GM21786 (cell line): ENCODE data around the gene FOXO3.
A peak's percentile ranks its signal among the peaks of the same experiment; 100 is the strongest.
"Not testable (repeated sequence)": the region's sequence is repeated elsewhere in the genome, so short reads cannot be mapped to it uniquely, and the experiment has no call there.

Experiments used
- ATAC-seq: cut with Tn5 transposase; IDR thresholded peaks from one replicate; pipeline ENCODE4 v1.9.1; 2021; ENCODE audit not compliant: unreplicated experiment

The FOXO3 gene

GRCh38 chr6:108555399-108556052 lies 5.2 kb upstream of the FOXO3 start:
- ATAC-seq = no peak

DNA sequence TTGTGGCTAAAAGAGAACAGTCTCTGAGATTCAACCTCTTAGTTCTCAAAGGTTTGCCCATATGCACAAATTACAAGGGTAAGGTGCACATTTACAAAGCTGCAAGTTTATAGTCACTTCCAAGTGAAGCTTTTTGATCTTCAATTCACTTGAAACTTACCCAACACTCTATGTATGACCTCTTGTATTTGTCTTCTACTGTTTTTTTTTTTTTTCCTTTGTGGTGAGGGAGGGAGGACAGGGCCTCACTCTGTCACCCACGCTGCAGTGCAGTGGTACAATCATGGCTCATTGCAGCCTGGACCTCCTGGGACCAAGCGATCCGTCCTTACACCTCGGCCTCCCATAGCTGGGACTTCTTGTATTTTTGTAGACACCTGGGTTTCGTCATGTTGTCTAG lies 4.5 kb upstream of the FOXO3 start:
- no peak for ATAC-seq

DNA sequence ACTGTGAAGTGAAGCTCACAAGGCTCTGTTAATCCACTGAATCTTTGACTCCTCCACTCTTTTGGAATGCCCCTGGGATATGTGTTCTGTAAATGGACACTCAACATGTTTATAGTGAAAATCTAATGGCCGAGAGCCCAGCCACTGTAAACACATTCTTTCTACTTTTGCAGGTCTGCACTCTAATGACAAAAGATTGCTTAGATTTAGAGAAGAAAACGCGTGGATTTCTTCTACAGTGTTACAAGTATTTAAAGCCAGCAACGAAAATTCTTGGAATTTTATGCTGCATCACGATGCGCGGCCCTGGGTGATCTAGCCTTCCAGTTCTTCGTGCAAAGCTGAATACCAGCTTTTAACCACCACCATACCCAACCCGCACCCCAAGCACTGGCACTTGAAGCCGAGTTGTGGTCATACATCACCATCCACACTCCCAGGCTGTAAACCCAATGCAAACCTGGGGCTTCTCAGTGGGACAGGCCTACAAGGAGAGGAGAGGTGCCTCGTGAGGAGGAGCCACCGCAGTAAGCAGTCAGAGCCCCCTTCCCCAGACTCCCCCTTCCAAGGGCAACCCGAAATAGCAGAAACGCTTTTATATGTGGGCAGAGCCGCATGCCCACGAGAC lies 3.7 kb upstream of the FOXO3 start:
- no peak for ATAC-seq

DNA sequence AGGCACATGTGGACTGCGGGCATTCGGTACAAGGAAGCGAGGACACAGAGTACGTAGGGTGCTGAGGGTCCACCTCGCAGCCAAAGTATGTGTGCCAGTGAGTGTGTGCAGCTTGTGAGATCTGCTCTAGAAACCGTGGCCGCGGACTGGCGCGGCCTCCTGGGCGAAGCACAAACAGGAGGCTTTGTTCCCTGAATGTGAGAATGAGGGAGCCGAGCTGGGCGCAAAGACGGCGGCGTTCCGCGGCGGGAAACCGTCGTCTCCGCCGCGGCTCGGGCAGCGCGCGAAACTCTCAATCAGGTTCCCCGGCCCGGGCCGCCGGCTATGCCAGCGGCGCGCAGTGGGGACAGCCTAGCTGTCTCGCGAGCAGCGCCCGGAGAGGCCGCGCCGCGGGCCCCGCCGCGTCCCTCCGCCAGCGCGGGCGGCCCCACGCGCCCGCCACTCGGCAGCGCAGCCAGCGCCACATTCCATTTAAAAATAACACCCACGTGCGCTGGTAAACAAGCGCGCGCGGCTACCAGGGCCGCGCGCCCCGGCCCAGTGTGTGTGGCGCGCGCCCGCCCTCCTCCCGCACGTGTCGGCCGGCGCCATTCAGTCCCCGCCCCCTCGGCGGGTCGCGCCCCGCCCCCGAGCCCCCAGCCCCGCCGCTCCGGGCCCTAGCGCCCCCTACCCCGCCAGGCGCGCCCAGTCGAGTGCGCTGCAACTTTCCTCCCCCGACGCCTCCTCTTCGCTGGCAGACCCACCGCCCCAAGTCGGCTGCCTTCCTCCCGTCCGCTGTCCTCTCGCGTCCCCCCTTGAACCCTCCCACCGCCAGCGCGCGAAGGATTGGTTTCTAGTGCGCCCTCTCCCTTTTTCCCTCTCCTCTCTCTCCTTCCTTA lies 3.0 kb upstream of the FOXO3 start:
- ATAC-seq = no peak

DNA sequence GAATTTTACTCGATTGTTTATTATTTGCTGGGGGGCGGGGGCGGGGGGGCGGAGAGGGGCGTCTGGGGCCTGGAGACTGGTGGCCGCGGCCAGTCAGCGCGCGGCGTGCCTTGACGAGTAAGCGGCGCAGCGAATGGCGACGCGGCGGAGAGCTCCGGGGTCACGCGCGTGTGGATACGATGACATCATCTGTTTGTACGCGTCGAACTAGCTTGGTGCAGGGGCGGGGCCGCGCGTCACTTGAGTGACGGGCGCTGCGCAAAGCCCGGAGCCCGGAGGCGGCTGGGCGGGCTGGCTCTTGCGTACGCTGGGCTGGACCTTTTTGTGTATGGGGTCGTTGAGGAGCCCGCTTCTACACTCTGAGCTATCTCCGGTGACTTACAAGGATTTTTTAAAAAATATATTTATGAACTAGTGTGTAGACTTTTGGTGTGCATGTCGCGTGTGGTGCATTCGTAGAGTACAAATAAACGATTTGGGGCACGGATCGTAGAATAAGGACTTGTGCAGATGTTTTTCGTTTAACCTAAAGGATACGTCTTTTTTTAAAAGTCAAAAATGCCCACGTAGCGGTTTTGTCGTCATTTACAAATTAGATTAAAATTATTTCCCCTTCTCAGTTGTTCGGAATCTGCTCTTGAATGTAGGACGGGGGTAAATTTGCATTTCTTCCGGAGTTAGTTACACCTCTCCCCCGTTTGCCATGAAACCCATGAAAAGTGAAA lies 2.2 kb upstream of the FOXO3 start:
- ATAC-seq = peak; percentile 57

- ATAC-seq = peak; percentile 40
Measured at GRCh38 chr6:108559097-108559883, 1.4 kb upstream of the FOXO3 start.

DNA sequence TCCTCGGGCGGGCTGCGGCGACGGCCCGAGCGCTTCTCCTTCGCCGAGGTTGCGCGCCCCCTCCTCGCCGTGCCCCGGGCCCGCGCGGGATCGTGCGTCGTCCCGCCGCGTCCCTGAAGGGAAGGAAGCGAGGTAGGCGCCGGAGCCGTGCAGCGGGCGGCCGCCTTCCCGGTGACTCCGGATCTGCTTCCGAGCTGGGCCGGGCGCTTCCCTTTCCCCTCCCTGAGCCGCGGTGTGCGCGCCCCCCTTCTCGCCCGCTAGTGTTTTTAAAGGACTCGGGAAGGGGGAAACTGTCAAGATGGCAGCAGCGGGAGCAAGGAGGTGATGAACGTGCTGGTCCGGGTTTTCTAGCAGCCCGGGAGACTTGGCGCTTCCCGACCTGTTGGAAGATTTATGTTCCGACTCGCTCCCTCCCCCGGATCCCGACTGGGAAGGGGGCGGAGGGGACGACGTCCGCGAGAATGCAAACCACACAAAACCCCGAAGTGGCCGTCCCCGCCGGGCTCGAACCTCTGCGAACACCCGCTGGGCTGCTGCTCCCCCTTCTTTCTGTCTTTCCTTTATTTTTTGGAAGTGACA lies 744 bp upstream of the FOXO3 start:
- ATAC-seq = peak; percentile 5

DNA sequence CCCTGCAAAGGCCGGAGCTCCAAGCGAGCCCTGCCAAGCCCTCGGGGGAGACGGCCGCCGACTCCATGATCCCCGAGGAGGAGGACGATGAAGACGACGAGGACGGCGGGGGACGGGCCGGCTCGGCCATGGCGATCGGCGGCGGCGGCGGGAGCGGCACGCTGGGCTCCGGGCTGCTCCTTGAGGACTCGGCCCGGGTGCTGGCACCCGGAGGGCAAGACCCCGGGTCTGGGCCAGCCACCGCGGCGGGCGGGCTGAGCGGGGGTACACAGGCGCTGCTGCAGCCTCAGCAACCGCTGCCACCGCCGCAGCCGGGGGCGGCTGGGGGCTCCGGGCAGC lies 561 bp downstream of the FOXO3 start:
- not testable (repeated sequence) for ATAC-seq

DNA sequence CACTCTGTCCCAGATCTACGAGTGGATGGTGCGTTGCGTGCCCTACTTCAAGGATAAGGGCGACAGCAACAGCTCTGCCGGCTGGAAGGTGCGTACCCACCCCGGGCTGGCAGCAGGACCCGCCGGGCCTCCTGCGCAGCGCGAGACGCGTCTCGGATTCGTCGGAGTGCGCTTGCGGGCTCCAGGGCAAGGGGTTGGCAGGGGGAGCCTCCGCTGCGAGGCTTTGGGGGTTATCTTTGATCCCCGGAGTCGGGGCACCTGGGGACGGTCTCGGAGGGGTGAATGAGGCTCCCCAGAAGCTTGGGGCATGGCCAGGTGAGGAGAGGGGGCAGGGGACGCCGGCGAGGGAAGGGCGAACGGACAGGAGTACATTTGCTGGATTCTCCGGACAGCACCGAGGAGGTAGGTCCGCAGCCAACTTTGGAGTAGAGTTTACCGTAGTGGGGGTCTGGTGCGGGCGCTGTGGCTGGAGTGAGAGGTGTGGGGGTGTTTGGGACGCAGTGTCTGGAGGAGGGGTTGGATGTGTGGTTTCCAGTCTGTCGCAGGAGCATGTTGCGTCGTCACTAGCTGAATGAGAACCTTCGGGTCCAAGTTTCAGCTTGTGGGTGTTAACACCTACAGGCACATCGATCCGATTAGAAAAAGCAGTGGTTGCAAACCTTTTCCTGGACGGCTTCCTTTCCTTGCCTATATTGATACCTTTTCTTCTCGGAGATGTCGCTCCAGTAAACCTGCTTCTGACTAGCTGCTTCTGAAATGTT lies 1.2 kb downstream of the FOXO3 start:
- no peak for ATAC-seq

- no peak for ATAC-seq
Measured at GRCh38 chr6:108562503-108562993, 1.8 kb downstream of the FOXO3 start.

GRCh38 chr6:108563292-108563691 lies 2.6 kb downstream of the FOXO3 start:
- no peak for ATAC-seq

GRCh38 chr6:108564178-108564577 lies 3.5 kb downstream of the FOXO3 start:
- ATAC-seq = no peak

DNA sequence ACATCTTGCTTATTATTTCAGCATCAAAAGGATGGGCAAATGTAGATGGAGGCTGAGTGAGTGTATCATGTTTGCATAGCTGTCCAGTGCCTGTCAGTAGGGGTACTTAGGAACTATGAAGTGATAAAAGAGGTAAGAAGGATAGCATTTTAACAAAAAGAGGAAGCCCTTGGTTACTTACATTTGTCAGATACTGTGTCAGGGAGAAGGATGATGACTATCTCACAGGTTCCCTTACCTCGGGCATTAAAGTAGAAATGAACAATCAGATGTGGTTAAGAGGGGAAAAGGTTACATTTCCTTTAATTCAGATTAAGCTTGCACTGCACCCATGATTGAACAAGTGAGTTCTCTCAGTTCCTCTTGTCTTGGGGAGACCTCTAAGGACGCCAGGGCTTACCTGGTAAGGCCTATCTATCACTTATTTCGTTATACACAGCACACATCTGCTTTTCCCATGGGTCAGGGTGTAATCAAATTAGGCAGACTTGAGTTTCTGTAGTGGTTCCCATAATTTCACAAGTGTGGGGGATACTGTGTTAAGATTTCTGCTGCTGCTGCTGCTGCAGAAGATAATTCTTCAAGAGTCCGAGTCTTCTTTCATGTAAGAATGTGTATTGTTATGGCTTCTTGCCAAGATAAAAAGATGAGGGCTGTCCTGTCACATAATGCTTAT lies 4.5 kb downstream of the FOXO3 start:
- ATAC-seq = peak; percentile 83

DNA sequence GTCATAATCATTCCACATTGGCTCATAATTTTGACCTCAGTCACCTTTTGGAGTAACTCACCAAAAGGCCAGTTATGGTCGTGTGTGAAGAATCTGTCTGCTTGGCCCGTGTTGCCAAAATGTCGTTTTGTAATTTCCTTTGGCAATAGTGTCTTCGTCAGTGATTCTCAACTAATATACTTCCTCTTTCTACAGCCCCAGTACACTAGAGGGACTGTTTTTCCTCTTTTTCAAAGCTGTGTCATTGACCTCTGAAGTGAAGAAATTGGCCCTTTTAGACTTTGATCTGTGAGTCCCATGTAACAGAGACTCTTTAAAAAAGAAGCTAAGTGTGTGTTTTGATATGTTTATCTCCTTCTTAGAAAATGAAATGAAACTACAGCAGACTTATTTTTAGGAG lies 5.2 kb downstream of the FOXO3 start:
- ATAC-seq = peak; percentile 36

DNA sequence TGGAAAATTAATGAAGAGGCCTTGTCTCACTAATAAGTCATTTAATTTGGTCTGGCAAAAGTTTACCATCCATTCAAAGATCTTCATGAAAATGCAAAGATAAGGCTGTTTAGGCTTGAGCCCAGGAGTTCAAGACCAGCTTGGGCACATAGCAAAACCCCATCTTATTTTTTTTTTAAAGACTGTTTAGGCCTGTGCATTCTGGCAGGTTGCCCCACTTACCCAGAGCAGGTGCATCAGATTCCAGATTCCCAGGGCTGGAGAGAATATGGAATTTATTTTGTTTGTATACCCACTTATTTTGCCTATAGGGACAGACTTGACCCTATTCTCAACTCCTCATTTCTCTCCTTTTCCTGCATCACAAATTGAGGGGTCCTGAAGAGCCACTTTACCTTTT lies 5.7 kb downstream of the FOXO3 start:
- ATAC-seq = no peak

- ATAC-seq = no peak
Measured at GRCh38 chr6:108568101-108568500, 7.4 kb downstream of the FOXO3 start.

- no peak for ATAC-seq
Measured at GRCh38 chr6:108568551-108569305, 8.0 kb downstream of the FOXO3 start.

DNA sequence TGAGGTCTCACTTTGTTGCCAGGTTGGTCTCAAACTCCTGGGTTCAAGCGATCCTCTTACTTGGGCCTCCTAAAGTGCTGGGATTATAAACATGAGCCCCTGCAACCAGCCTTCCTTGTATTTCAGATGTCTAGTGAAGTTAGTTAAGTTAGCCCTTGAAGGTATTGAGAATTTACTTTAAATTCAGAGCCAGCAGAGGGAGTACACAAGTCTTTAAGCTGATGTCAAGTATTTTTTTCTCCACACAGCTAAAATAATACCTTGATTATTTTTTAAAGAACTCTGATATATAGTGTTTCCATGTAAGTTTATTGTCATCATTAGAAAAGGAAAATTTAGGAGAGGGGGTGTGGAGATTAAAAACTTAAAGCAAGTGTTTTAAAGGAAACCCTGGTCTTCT lies 9.8 kb downstream of the FOXO3 start:
- no peak for ATAC-seq
